GM19438 (cell line): Measurements from ENCODE around the gene CYP11A1.

ENCODE experiments used
- ATAC-seq: cut with Tn5 transposase; IDR thresholded peaks from one replicate; pipeline ENCODE4 v1.9.1; 2021; ENCODE audit warnings: low read depth; ENCODE audit not compliant: unreplicated experiment

The CYP11A1 gene

DNA sequence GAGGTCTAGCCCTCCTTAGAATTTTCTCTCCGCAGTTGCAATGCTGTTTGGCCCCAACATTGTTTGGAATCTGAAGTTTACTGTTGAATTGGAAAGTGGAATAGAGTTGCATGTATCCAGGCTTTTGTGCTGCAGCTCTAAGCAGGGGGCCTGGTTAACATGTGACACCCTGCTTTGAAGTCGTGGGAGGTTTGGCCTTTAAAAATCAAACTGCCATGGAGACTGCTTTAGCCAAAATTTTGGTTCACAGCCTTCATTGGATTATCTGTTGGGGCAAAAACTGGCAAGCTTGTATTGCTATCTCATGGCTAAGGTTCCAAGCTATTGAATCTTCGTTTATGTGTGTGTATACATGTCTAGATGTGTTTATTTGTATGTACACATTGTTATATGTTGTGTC, 15.8 kb downstream of the CYP11A1 start:
- no peak for ATAC-seq

DNA sequence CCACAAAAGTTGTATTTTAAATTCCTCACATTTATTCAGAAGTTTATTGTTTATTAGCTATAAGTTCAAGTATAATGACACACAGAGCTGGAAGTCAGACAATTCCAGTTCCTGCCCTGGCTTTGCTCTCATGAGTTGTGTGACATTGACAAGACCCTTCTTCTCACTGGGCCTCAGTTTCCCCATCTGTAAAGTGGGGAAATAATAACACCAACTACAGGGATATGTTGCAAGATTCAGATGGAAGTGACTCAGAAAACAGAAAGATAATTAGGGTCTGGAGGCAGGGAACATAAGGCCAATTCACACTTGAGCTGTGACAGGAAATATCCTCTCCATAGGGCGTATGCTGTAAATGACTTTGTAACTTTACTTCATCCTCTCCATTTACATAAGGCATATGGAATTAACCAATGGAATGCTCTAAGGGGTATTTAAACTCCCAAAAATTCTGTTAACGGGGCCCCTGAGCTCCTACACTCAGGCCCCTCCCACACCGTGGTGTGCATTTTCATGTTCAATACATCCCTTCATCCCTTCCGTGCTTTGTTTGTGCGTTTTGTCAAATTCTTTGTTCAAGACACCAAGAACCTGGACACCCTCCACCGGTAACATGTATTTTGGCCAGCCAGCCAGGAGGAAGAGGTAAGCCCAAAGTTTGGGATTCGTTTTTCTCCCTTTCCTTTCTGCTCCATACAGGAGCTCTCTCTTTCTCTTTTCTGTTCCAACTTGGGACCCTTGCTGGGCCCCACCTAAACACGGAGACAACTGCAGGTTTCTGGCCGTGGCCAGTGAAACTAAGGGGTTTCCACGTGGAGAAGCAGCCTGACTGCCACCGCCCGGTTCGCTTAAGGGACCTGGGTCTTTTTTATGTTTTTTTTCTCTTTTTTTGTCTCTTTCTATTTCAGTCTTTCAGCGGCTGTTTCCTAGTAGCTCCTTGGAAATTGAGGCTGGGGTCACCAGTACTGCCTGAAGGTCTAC, 16.9 kb downstream of the CYP11A1 start:
- ATAC-seq = no peak

DNA sequence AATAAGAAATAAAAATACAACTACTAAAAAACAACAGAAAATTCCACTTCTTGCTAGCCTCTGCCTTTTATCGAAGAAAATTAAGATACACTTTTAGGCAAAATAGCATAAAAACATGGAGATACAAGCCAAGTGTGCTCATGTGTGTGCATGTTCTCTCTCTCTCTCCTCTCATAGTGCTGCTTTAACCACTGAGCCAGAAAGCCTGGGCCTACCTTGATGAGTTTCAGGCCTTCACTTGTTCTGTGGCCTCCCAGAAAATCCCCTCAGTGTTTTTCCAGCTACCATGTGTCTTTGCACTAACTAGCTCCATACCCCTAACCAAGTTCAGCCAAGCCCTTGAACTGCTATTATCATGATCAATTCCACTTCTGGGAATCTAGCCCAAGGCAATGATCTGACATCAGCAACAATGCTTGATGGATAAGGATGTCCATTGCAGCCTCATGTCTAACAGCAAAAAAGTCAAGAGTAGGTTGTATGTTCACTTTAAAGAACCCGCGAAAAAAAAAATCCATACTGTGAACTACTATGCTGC, 18.1 kb downstream of the CYP11A1 start:
- no peak for ATAC-seq

DNA sequence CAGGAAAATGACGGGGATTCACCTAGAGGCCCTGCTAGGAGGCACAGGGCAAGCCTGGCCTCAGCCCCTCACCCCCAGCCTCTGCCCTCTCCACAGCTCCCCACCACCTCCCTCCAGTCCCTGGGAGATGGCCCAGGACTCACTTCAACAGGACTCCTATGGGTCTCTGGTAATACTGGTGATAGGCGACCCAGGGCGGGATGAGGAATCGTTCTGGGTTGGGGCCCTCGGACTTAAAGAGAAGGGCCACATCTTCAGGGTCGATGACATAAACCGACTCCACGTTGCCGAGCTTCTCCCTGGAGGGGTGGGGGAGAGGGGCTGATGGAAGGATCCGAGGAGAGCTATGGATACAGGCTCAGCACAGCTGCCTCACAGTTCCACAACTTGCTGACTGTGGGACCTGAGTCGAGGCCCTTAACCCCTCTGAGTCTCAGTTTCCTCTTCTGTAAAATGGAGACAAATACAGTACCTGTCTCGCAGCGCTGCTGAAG, 19.6 kb downstream of the CYP11A1 start:
- no peak for ATAC-seq

DNA sequence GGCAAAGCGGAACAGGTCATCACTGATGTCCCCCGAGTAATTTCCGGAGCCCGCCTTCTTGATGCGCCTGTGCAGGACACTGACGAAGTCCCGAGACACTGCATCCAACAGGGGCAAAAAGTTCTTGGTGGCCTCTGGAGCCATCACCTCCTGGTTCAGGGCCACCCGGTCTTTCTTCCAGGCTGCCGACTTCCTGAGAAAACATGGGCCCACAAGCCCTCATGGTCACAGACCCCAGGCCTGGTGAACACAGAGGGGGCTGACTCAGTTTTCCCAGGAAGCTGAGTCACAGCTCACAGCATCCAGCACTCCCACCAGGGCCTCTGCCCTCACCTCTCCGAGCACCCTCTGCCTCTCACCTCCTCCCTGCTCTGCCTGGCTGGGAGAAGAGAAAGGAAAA, 22.4 kb downstream of the CYP11A1 start:
- ATAC-seq = no peak

DNA sequence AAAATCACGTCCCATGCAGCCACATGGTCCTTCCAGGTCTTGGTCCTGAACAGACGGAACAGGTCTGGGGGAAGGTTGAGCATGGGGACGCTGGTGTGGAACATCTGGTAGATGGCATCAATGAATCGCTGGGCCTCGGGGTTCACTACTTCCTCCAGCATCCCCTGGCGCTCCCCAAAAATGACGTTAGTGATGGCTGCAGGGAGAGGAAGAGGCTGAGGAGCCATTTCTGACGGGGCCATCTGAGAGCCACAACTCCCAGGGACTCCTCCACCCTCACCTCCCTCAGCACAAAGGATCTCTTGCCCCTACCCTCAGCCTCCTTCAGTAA, 23.7 kb downstream of the CYP11A1 start:
- no peak for ATAC-seq

DNA sequence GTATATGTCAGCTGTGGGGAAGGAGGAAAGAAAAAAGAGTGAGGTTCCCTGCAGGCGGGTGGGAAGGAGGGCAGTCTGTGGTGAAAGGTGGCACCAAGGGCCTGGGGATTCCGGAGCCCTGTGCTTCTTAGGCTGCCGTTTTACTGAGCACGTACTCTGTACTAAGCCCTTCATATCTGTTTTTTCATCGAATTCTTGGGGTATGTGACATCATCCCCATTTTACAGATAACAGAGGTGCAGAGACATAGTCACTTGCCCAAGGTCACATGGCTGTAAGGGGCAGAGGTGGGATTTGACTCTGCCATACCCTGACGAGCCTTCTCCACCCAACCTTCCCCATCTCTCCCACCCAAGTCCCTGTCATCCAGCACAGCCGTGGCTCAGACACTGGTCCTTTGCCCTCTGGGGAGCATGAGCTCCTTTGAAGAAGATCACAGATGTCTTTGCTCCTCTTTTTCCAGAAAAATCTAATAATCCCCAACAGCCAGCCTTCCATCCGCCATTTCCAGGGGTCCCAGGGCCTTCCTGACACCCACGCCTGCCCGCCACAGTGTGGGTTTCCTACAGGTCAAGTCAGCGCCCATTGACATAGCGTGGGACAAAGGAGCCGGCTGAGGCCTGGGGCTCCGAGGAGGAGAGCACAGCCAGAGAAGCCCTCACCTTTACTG, 24.2 kb downstream of the CYP11A1 start:
- no peak for ATAC-seq

DNA sequence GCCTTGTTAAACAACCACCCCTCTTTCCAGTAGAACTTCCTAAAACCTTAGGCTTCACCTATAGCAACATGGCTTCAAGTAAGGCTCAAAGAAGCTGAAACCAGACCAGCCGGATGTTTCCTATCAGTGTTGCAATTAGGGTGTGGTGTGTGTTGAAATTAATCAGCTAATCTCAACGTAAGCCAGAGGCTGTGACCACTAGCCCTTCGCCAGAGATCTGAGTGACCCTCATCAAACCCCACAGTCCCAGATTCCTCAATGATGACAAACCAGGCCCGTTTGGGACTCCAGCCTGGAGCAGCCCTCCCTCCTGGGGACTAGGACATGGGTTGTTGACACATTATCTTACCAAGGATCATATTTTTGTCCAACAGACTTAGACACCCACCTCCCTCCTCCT, 27.3 kb downstream of the CYP11A1 start:
- no peak for ATAC-seq

DNA sequence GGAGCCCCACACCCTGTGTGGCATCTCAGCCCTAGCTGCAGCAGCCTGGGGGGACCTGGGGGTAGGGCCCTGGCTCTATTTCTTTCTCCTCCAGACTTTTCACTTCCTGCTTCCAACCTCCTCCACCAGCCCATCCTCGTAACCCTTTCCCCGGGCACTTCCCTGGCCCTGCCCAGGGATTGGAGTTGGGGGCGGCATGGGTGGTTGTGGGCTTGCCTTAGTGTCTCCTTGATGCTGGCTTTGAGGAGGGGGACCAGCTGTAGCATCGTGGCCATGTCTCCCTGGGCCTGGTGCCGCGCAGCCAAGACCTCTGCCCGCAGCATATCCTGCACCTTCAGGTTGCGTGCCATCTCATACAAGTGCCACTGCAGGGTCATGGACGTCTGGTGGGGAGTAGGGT, 28.1 kb downstream of the CYP11A1 start:
- ATAC-seq = no peak

DNA sequence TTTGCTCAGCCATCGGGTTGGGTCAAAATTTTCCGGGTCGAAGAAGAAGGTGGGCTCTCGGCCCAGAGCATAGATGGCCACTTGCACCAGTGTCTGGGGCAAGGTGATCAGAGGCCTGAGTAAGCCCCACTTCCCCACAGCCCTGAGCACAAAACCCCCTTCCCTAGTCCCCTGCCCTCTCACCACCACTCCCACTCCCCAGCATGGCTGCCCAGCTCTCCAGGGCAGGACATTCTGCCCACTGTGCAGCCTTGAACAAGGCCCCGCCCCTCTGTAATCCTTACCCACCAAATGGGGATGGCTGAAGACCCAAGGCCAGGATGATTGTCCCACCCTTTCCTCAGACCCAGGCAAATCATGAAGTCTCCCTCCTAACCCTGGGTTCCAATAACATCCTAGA, 28.8 kb downstream of the CYP11A1 start:
- no peak for ATAC-seq

DNA sequence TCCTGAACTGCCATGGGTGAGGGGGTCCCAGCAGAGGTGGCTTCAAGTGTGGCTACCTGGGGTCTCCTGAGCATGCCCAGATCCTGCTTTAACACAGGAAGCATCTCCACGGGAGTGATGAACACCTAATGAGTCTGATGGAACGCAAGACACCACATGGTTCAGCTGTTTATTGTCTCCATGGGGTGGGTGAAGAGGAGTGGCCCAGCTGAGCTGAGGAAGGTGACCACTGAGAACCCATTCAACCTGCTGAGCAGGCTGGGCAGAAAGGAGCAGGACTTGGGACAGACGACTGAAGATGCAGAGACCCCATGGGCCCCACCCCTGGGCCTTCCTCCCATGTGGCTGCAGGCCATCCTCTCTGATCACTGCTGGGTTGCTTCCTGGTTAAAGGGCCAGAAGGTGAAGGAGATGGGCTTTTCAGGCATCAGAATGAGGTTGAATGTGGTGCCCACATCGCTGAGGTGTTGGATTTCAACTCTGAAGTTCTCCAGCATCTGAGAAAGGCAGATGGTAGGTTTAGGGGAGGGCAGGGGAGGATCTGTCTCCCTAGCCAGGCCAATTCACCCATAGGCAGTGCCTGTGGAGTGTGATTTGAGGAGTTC, 29.7 kb downstream of the CYP11A1 start:
- no peak for ATAC-seq

DNA sequence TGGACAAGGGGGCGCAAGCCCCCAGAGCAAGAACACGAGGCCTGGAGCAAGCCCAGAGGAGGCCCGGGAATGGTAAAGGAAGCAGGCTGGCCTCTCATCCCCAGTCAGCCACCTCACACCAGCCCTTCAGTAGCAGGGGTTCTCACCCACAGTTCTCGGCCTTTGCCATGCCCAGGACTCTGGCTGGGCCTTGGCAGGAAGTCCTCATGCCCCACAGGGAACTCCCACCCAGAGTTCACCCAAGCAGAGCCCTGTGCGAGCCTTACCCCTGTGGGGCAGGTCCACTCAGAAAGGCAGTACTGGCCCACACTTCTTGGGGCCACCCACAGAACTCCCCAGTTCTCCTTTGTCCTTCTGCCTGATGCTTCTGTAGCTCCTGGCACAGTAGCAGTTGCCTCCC, 30.3 kb downstream of the CYP11A1 start:
- ATAC-seq = no peak

DNA sequence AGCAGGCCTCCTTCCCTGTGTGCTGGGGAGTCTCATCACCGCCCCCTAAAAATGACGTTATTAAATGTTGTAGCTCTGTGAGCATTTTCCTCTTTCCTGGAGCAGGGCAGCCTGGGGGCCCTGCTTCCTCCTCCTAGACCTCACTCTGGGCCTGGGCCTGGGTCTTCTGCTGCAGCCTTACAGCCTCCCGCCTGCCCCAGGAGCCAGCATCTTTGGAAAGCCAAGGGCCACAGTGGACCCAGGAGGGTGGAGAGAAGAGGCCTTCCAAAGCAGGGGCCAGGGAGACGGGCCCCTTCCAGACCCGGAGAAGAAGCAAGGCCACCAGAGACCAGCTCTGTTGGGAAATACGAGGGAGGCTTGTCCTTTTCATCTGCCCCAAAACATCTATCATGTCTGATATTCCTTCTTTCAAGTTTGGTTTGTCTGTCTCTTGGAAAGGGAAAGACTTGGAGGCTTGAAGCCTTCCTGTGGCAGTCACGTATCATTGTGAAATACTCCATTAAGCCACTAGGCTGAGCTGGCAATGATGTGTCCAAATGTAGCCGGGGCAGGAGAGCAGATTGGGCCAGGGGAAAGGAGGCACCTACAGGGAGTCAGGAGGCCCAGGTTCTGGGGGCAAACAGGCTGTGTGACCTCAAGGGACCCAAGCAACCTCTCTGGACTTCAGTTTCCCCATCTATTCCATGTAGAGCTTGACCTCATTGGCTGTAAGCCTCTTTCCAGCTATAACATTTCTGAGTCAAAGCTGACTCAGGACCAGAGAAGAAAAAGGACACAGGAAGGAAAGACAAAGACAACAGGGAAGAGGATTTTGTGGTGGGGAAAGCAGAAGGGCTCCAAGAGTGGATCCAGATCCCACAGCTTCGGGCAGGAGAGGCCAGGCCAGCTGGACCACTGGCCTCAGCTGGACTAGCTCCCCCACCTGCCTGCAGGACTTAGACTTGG, 31.1 kb downstream of the CYP11A1 start:
- no peak for ATAC-seq

DNA sequence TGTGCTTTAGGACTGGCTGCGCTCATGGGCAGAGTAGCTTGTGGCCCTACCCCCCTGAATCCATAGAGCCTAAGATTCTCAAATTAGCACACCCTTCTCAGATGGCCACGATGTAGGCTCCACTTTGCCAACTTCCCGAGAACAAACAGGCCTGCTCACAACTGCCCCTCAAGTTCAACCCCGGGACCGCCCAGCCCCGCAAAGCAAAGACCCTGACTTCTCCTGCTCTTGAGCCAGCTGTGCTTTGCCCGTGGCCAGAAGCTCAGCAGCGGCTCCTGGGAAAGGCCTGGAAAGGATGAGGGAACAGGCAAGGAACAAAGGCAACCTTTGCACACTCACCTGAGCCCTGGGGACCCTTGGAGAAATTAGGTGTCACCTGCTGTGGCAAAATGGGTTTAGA, 32.0 kb downstream of the CYP11A1 start:
- no peak for ATAC-seq

DNA sequence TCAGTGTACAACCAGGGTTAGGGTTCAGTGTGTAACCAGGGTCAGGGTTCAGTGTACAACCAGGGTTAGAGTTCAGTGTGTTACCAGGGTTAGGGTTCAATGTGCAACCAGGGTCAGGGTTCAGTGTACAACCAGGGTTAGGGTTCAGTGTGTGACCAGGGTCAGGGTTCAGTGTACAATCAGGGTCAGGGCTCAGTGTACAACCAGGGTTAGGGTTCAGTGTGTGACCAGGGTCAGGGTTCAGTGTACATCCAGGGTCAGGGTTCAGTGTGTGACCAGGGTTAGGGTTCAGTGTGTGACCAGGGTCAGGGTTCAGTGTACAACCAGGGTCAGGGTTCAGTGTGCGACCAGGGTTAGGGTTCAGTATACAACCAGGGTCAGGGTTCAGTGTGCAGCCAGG, 33.3 kb downstream of the CYP11A1 start:
- ATAC-seq = no peak

DNA sequence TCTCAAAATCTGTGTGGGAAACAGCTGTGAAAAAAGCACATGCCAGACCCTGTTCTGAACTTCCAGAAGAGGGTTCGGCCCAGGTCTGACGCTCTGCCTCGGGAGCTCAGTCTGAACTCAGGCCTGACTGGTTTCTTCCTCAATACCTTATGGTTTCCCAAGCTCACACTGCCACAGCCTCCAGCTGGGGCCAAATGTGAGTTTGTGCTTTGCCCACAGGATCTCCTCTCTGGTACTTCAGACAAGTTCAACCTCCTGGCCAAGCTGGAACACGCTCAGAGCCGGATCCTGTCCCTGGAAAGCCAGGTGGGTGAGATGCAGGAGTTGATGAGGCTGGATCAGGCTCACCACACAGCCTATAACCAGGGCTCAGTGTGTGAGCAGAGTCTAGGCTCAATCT, 33.8 kb downstream of the CYP11A1 start:
- no peak for ATAC-seq

DNA sequence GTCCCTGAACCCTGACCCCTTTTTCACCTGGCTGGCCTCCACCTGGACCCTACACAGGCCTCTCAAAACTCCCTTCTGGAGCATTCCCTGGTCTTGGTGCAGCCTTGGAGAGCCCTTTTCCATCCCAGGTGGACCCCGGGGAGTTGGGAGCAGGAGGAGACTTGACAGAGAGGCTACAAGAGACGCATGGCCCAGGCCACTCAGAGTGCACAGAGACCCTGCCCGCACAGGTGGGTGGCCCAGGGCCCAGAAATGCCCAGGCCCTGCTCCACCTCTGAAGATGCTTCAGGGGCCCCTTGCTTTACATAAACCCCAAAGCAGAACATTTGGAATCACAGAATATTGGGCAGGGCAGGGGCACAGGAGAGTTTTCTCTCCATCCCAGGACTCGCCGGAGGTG, 34.4 kb downstream of the CYP11A1 start:
- no peak for ATAC-seq

DNA sequence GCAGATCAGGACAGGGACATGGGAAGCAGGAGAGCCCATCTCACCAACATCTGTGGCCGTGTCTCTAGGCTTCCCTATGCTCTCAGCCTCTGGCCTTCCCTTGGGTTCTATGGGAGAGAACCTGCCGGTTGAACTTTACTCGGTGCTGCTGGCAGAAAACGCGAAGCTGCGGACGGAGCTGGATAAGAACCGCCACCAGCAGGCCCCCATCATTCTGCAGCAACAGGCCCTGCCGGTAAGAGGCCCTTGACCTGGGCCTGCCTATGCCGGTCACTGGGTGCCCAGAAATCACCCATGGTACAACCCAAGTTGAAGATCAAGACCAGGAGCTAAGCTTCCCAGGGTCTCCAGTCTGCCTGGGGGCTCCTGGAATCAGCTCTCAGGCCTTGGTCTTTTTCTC, 34.8 kb downstream of the CYP11A1 start:
- ATAC-seq = no peak

DNA sequence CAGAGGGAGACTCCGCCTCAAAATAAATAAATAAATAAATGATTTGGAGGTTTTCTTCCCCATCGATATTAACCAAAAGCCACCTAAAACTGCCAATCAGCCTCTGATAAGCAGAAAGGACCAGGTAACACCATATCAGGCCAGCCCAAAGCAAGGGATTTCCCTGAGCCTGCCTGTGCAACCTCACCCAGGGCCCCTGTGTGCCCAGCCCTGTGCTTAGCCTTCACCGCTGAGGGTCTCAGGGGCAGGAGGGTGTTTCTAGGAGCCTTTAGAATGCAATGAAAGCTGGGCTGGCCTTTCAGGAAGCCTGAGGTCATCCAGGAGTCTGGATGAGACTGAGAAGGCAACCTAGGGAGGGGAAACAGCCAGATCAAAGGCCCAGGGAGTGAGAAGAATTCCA, 35.4 kb downstream of the CYP11A1 start:
- no peak for ATAC-seq

DNA sequence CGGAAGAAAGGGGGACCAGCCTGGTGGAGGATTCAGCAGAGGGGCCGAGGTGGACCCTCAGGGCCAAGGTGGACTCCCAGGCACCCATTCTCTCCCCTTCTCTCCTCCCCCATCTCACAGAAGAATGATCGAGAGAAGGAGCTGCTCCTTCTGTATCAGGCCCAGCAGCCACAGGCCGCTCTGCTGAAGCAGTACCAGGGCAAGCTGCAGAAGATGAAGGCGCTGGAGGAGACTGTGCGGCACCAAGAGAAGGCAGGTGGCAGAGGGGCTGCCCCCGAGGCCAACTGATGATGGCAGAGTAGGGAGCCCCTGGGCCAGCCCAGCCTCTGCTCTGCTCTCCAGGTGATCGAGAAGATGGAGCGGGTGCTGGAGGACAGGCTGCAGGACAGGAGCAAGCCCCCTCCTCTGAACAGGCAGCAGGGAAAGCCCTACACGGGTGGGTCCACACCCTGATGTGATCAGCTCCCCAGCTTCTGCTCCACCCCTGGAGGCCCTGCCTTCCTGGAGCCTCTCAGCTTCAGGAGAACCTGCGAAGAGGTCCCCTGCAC, 36.5 kb downstream of the CYP11A1 start:
- no peak for ATAC-seq
